GM18526 (cell line): Measurements from ENCODE around the gene BIRC2.

Experiments used
- POLR2A ChIP-seq: IDR thresholded peaks from 3 replicates; pipeline ENCODE4 v1.6.1; 2011; ENCODE audit not compliant: insufficient read length; ENCODE audit errors: extremely low read depth

Gene BIRC2

GRCh38 chr11:102346748-102347461 lies at the start of gene BIRC2:
TSS of gene BIRC2 (plus strand) at chr11:102347214. CDS start at chr11:102349855, 2,641 bp downstream.
- TF ChIP-seq POLR2A, result peak; percentile 78

DNA sequence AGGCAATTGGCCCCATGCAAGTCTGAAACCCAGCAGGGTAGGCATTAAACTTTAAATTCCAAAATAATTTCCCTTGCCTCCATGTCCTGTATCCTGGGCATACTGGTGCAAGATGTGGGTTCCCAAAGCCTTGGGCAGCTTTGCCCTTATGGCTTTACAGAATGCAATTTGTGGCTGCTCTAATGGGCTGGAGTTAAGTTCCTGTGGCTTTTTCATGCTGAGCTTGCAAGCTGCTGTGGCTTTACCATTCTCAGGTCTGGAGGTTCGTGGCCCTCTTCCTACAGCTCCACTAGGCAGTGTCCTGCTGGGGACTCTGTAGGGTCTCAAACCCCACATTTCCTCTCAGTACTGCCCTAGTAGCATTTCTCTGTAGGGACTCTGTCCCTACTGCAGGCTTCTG lies 44.8 kb upstream of the BIRC2 start:
- no peak for TF ChIP-seq POLR2A

GRCh38 chr11:102304686-102305085 lies 42.3 kb upstream of the BIRC2 start:
- TF ChIP-seq POLR2A, result no peak

DNA sequence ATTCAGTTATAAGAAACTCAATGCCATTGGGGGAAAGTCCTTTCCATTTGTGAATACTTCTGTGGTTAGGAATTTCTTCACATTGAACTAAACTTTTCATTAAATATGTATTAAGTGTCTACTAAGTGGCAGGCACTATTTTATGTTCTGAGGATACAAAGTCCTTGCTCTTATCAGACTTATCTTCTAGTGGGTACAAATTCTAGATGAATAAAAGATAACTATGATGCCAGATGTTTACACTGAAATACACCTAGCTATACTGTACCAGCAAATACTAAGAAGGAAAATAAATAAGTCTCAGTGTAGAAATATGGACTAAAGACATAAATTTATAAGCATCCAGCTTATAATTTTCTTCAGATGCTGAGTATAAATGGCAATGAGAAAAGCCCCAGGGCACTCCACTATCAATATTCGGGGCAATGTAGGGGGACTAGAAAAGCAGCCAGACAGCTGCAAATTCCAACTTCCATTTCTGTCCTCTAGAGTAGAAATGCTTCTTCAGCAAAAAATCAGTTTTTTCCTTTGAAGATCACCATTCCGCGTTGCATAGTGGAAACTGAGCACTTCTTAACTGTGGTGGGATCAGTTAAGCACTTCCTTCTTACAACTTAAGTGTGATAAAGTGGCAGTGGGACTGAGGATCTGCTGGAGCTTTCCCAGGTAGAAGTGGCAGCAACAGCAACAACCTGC lies 41.5 kb upstream of the BIRC2 start:
- no peak for TF ChIP-seq POLR2A

GRCh38 chr11:102306048-102306597 lies 40.9 kb upstream of the BIRC2 start:
- no peak for TF ChIP-seq POLR2A

GRCh38 chr11:102306817-102307726 lies 39.9 kb upstream of the BIRC2 start:
- no peak for TF ChIP-seq POLR2A

GRCh38 chr11:102307727-102308038 lies 39.3 kb upstream of the BIRC2 start:
- no peak for TF ChIP-seq POLR2A

DNA sequence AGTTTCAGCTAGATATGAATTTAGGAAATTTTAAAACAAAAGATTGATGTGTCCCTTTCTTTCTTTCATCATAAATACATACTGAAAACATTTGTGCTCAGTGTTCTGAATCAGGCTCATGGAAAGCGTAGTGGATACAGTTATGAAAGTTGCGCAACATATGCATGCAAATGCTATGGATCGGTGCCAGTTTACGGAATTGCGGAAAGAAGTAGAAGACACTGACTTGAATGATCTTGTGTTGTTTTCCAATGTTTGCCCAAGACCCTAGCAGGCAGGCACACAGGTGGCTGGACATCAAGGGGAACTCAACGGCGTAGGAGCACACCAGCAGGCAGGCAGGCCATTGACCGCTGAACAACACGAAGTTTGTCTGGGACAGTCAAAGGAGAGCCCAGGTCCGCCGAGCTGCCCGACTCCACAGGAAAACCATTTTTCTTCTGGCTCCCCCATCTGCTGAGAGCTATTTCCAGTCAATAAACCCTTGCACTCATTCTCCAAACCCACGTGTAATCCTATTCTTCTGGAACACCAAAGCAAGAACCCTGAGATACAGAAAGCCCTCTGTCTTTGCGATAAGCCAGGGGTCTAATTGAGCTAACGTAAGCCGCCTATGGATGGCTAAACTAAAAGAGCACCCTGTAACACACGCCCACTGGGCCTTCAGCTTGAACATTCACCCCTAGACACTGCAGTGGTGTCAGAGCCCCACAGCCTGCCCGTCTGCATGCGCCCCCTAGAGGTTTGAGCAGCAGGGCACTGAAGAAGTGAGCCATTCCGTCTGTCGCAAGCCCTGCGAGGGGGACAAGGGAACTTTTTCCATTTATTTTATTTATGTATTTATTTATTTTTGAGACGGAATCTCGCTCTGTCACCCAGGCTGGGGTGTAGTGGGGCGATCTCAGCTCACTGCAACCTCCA lies 37.1 kb upstream of the BIRC2 start:
- TF ChIP-seq POLR2A, result no peak

GRCh38 chr11:102312667-102313066 lies 34.3 kb upstream of the BIRC2 start:
- no peak for TF ChIP-seq POLR2A

GRCh38 chr11:102313238-102313940 lies 33.6 kb upstream of the BIRC2 start:
- no peak for TF ChIP-seq POLR2A

- TF ChIP-seq POLR2A, result no peak
Measured at GRCh38 chr11:102314784-102315183, 32.2 kb upstream of the BIRC2 start.

GRCh38 chr11:102316346-102316904 lies 30.6 kb upstream of the BIRC2 start:
- TF ChIP-seq POLR2A, result no peak

- TF ChIP-seq POLR2A, result peak; percentile 98
Measured at GRCh38 chr11:102317099-102317767, 29.8 kb upstream of the BIRC2 start, which contains the start of gene BIRC3. TSS of gene BIRC3 (plus strand) at chr11:102317484. CDS start at chr11:102324510, 7,026 bp downstream.
